Mesendoderm (in vitro differentiated cells): Measurements from ENCODE around the gene UBASH3B.

Experiments used
- DNase-seq: peaks from one replicate; pipeline ENCODE4 v3.0.0; 2013
- H2AK5ac ChIP-seq: 2 replicates; pipeline ENCODE4 v1.6.1; 2013; ENCODE audit warnings: low read length, inconsistent platforms
- H2BK120ac ChIP-seq: 2 replicates; pipeline ENCODE4 v1.6.1; 2013; ENCODE audit warnings: low read depth, mild to moderate bottlenecking, low read length, moderate library complexity, mixed read lengths
- H2BK15ac ChIP-seq: replicated peaks from 2 replicates; pipeline ENCODE4 v1.6.1; 2013; ENCODE audit warnings: low read depth, mild to moderate bottlenecking, moderate library complexity
- H2BK5ac ChIP-seq: 2 replicates; pipeline ENCODE4 v1.6.1; 2013; ENCODE audit warnings: low read length, inconsistent platforms
- H3K18ac ChIP-seq: 2 replicates; pipeline ENCODE4 v1.6.1; 2013; ENCODE audit warnings: mild to moderate bottlenecking, low read length, mixed read lengths
- H3K23ac ChIP-seq: one replicate; pipeline ENCODE4 v1.6.1; 2013; ENCODE audit warnings: low read length
- H3K27ac ChIP-seq: 2 replicates; pipeline ENCODE4 v1.5.1; 2013; ENCODE audit warnings: low read depth, mild to moderate bottlenecking, inconsistent platforms, low read length, moderate library complexity
- H3K27me3 ChIP-seq: 2 replicates; pipeline ENCODE4 v1.6.1; 2013; ENCODE audit warnings: low read length, control low read depth, mild to moderate bottlenecking, inconsistent platforms; ENCODE audit not compliant: insufficient read depth, poor library complexity
- H3K36me3 ChIP-seq: 2 replicates; pipeline ENCODE4 v1.6.1; 2013; ENCODE audit warnings: low read length, inconsistent platforms; ENCODE audit not compliant: control insufficient read depth, insufficient read depth
- H3K4ac ChIP-seq: one replicate; pipeline ENCODE4 v1.6.1; 2013; ENCODE audit warnings: low read depth, mild to moderate bottlenecking, low read length, moderate library complexity
- H3K4me1 ChIP-seq: 2 replicates; pipeline ENCODE4 v1.6.1; 2013; ENCODE audit warnings: low read depth, low read length, inconsistent platforms; ENCODE audit not compliant: control insufficient read depth
- H3K4me2 ChIP-seq: 2 replicates; pipeline ENCODE4 v1.6.1; 2013; ENCODE audit warnings: low read length
- H3K4me3 ChIP-seq: 2 replicates; pipeline ENCODE4 v1.5.1; 2013; ENCODE audit warnings: mild to moderate bottlenecking, low read length
- H3K56ac ChIP-seq: one replicate; pipeline ENCODE4 v1.6.1; 2013; ENCODE audit warnings: low read length
- H3K79me1 ChIP-seq: 2 replicates; pipeline ENCODE4 v1.6.1; 2013; ENCODE audit warnings: low read length, inconsistent platforms
- H3K79me2 ChIP-seq: 2 replicates; pipeline ENCODE4 v1.6.1; 2013; ENCODE audit warnings: mild to moderate bottlenecking, low read length; ENCODE audit not compliant: control insufficient read depth, insufficient read depth
- H3K9ac ChIP-seq: 2 replicates; pipeline ENCODE4 v1.6.1; 2013; ENCODE audit warnings: low read length, inconsistent platforms
- H4K5ac ChIP-seq: one replicate; pipeline ENCODE4 v1.6.1; 2013; ENCODE audit warnings: low read length
- H4K8ac ChIP-seq: one replicate; pipeline ENCODE4 v1.6.1; 2013; ENCODE audit warnings: low read depth, mild to moderate bottlenecking, control low read depth, low read length, moderate library complexity
- WGBS: extraction: QIAGEN DNeasy Blood & Tissue Kit; methylation state at CpG from one replicate; pipeline ENCODE4 v1.1.7; 2013; ENCODE audit warnings: low lambda C conversion rate, missing lambda C conversion rate; ENCODE audit not compliant: insufficient coverage; ENCODE audit errors: extremely low coverage; 5-methylcytosine and 5-hydroxymethylcytosine counted together

The UBASH3B gene

DNA sequence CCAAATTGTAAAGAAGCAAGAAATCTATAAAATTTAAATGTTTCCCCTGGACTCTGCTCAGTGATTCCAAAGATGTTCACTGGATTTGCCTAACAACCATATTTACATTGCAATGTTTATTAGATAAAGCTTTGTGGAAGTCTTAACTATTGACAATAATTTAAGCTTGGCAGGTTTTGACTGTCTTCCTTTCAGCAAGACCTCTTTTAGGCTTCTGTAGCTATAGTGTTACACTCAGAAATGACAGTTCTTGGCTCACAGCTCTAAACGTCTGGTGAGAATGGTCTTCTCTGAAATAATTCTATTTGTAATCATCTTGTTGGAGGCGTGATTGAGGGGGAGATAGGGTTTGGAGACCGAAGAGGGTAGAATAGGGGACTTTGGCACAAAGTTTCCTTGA is 138.0 kb downstream of the UBASH3B start:
- no peak for DNase-seq
- no peaks in the 10 kb centered on the region for H3K79me2 ChIP-seq
- H3K18ac ChIP-seq = no peak overlapping the region
- H3K56ac ChIP-seq = no peak overlapping the region
- WGBS = no CpG with 5 or more reads among the region's 3 CpGs
- H3K36me3 ChIP-seq = peaks cover 2% of the 10 kb centered on the region
- no peak overlapping the region for H3K4me3 ChIP-seq
- peaks cover 3% of the 10 kb centered on the region for H3K4me1 ChIP-seq
- H2BK120ac ChIP-seq = no peak overlapping the region
- H3K27ac ChIP-seq = no peak overlapping the region
- no peak overlapping the region for H3K4ac ChIP-seq
- H3K9ac ChIP-seq = no peak overlapping the region
- no peaks in the 10 kb centered on the region for H3K27me3 ChIP-seq
- no peak overlapping the region for H4K5ac ChIP-seq
- no peak overlapping the region for H2AK5ac ChIP-seq
- no peaks in the 10 kb centered on the region for H3K79me1 ChIP-seq
- no peak overlapping the region for H2BK15ac ChIP-seq
- no peak overlapping the region for H2BK5ac ChIP-seq
- no peak overlapping the region for H3K4me2 ChIP-seq
- H3K23ac ChIP-seq = no peak overlapping the region
- no peak overlapping the region for H4K8ac ChIP-seq

GRCh38 chr11:122795307-122795706 is 139.8 kb downstream of the UBASH3B start:
- no peak overlapping the region for H4K5ac ChIP-seq
- no peaks in the 10 kb centered on the region for H3K79me1 ChIP-seq
- no peak overlapping the region for H2BK120ac ChIP-seq
- H3K18ac ChIP-seq = no peak overlapping the region
- H3K56ac ChIP-seq = no peak overlapping the region
- H2BK15ac ChIP-seq = no peak overlapping the region
- no peak for DNase-seq
- H4K8ac ChIP-seq = no peak overlapping the region
- no peak overlapping the region for H3K4ac ChIP-seq
- no peak overlapping the region for H2BK5ac ChIP-seq
- H3K23ac ChIP-seq = no peak overlapping the region
- H3K79me2 ChIP-seq = no peaks in the 10 kb centered on the region
- H3K4me1 ChIP-seq = peaks cover 3% of the 10 kb centered on the region
- H3K27ac ChIP-seq = no peak overlapping the region
- H2AK5ac ChIP-seq = no peak overlapping the region
- whole genome bisulfite sequencing = no CpG with 5 or more reads among the region's 5 CpGs
- H3K4me2 ChIP-seq = no peak overlapping the region
- no peak overlapping the region for H3K4me3 ChIP-seq
- no peak overlapping the region for H3K9ac ChIP-seq
- peaks cover 2% of the 10 kb centered on the region for H3K36me3 ChIP-seq
- H3K27me3 ChIP-seq = no peaks in the 10 kb centered on the region

DNA sequence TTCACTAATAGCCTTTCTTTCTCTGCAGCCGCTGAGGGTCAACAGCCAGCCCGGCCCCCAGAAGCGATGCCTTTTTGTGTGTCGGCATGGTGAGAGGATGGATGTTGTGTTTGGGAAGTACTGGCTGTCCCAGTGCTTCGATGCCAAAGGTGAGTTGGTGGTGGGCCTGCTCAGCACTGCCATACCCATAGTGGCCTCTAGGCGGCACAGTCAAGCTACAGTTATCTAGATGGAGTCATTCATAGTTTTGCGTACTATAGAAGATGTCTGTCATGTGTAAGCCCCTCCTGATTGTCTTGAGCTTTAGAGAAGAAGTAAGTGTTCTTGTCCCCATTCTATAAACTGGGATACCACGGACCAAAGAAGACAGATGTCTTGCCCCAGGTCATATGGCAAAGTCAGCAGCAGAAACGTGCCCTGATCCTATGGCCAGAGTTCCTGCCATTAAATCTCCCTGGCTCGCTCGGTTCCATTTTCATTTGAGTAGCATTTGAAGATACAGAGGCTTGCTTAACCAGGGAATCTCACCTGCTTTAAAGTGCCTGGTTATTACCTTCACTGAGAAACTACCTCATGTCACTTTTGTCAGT is 140.7 kb downstream of the UBASH3B start:
- no peak overlapping the region for H2BK15ac ChIP-seq
- H3K27ac ChIP-seq = no peak overlapping the region
- no peak overlapping the region for H3K4ac ChIP-seq
- H3K79me2 ChIP-seq = no peaks in the 10 kb centered on the region
- H3K56ac ChIP-seq = no peak overlapping the region
- no CpG with 5 or more reads among the region's 11 CpGs for WGBS
- peaks cover 2% of the 10 kb centered on the region for H3K36me3 ChIP-seq
- H2AK5ac ChIP-seq = no peak overlapping the region
- H3K27me3 ChIP-seq = no peaks in the 10 kb centered on the region
- H4K5ac ChIP-seq = no peak overlapping the region
- no peak overlapping the region for H3K4me2 ChIP-seq
- H3K4me1 ChIP-seq = peaks cover 3% of the 10 kb centered on the region
- no peak overlapping the region for H2BK120ac ChIP-seq
- no peak overlapping the region for H3K4me3 ChIP-seq
- no peak overlapping the region for H3K9ac ChIP-seq
- no peak overlapping the region for H3K18ac ChIP-seq
- H4K8ac ChIP-seq = no peak overlapping the region
- no peak overlapping the region for H2BK5ac ChIP-seq
- H3K79me1 ChIP-seq = no peaks in the 10 kb centered on the region
- DNase-seq = peak; percentile 67
- no peak overlapping the region for H3K23ac ChIP-seq

GRCh38 chr11:122797651-122798050 is 142.1 kb downstream of the UBASH3B start:
- Histone ChIP-seq H2BK5ac (no peak overlapping the region), H3K4ac (no peak overlapping the region), H2BK120ac (no peak overlapping the region), H3K4me1 (peaks cover 3% of the 10 kb centered on the region), H3K18ac (no peak overlapping the region), H3K4me3 (no peak overlapping the region), H4K8ac (no peak overlapping the region), H2AK5ac (no peak overlapping the region), H3K27ac (no peak overlapping the region), H3K9ac (no peak overlapping the region), H3K56ac (no peak overlapping the region), H4K5ac (no peak overlapping the region), H3K4me2 (no peak overlapping the region), H3K36me3 (peaks cover 2% of the 10 kb centered on the region), H3K79me1 (no peaks in the 10 kb centered on the region), H3K79me2 (no peaks in the 10 kb centered on the region), H3K23ac (no peak overlapping the region), H2BK15ac (no peak overlapping the region), H3K27me3 (no peaks in the 10 kb centered on the region)
- no CpG with 5 or more reads among the region's 1 CpG for WGBS
- no peak for DNase-seq

DNA sequence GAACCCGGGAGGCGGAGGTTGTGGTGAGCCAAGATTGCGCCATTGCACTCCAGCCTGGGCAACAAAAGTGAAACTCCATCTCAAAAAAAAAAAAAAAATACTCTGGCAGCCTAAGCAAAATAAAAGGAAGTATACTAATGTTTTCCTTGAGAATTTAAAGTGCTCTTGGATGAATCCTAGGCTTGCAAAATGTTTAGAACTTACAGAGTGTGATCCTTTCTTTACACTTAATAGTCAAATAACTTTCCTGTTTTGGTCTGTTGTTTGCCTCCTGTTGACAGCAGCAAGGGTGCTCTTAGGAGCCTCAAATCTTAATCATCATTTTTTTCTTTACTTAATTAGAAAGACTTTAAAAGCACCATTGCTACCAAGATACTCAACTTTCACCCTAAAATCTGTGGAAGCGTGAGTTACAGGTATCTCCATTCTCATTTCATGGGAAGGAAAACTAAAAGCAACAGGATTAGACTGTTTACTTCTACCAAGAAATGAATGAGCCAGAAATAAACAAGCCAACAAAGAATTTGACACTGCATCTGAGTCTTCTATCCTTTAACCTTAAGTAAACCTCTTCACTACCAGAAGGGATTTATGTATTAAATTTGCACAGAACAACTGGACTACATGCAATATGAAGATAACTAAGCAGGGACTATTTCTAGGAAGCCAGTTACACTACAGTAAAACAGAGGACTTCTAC is 144.0 kb downstream of the UBASH3B start:
- H2BK15ac ChIP-seq = no peak overlapping the region
- H3K9ac ChIP-seq = no peak overlapping the region
- no peak overlapping the region for H3K4me3 ChIP-seq
- H3K4me1 ChIP-seq = peaks cover 1% of the 10 kb centered on the region
- no peak overlapping the region for H2BK5ac ChIP-seq
- peaks cover 2% of the 10 kb centered on the region for H3K36me3 ChIP-seq
- H3K79me1 ChIP-seq = no peaks in the 10 kb centered on the region
- H4K8ac ChIP-seq = no peak overlapping the region
- WGBS = no CpG with 5 or more reads among the region's 4 CpGs
- no peak overlapping the region for H3K4me2 ChIP-seq
- no peak overlapping the region for H3K4ac ChIP-seq
- no peak overlapping the region for H4K5ac ChIP-seq
- H2AK5ac ChIP-seq = no peak overlapping the region
- H3K79me2 ChIP-seq = no peaks in the 10 kb centered on the region
- no peak overlapping the region for H3K23ac ChIP-seq
- no peak overlapping the region for H2BK120ac ChIP-seq
- H3K56ac ChIP-seq = no peak overlapping the region
- no peak overlapping the region for H3K27ac ChIP-seq
- no peak overlapping the region for H3K18ac ChIP-seq
- H3K27me3 ChIP-seq = no peaks in the 10 kb centered on the region
- no peak for DNase-seq

DNA sequence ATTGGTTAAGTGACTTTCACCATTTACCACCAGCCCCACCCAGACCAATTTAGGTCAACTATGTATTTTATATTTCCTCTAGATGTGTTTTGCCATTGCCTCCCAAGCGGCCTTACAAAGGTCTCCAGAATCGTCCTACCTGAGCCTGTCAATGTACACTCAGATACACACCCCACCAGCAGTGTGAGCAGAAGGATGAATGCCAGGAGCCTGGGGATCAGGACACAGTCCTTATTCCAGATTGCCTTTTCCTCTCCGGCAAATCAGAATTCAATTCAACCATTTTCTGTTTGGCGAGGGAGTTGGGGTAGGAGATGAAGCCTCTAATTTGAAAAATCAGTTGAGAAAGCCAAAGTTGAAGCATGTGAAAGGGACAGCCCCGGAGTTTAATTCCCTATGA is 147.4 kb downstream of the UBASH3B start:
- no peaks in the 10 kb centered on the region for H3K79me2 ChIP-seq
- H2BK15ac ChIP-seq = no peak overlapping the region
- H3K4me3 ChIP-seq = no peak overlapping the region
- H2AK5ac ChIP-seq = no peak overlapping the region
- no peak overlapping the region for H3K23ac ChIP-seq
- no peak overlapping the region for H2BK120ac ChIP-seq
- WGBS = no CpG with 5 or more reads among the region's 5 CpGs
- H3K56ac ChIP-seq = no peak overlapping the region
- H3K27ac ChIP-seq = no peak overlapping the region
- H3K4me2 ChIP-seq = no peak overlapping the region
- no peak overlapping the region for H2BK5ac ChIP-seq
- no peak overlapping the region for H4K8ac ChIP-seq
- H4K5ac ChIP-seq = no peak overlapping the region
- no peak overlapping the region for H3K4ac ChIP-seq
- no peaks in the 10 kb centered on the region for H3K79me1 ChIP-seq
- H3K9ac ChIP-seq = no peak overlapping the region
- H3K18ac ChIP-seq = no peak overlapping the region
- no peaks in the 10 kb centered on the region for H3K27me3 ChIP-seq
- no peaks in the 10 kb centered on the region for H3K4me1 ChIP-seq
- DNase-seq = no peak
- H3K36me3 ChIP-seq = no peaks in the 10 kb centered on the region
